ENCODE measurements around the gene ANAPC16. TPM values are rescaled to one million over a fixed set of nuclear protein-coding genes. Genes with fewer than 3 reads are reported as not detected.

ANAPC16 gene
- polyA plus RNA-seq, 1 donor from 2014 or later, result 209 TPM

- no peaks in the 10 kb centered on the region for H3K27me3 ChIP-seq (ENCODE audit: insufficient read depth, low read depth, low read length)
These were observed 14.5 kb upstream of the ANAPC16 start for GRCh38 chr10:72201293-72201692.

GRCh38 chr10:72204296-72204695, 11.5 kb upstream of the ANAPC16 start:
- no peak overlapping the region for H3K9ac ChIP-seq (ENCODE audit: low read length)
- no peak overlapping the region for H2AFZ ChIP-seq (ENCODE audit: low read depth, low read length)
- no peak overlapping the region for H3K4me2 ChIP-seq (ENCODE audit: low read length)
- H3K4me3 ChIP-seq (ENCODE audit: low read length), result no peak overlapping the region
- no peak overlapping the region for H3K27ac ChIP-seq (ENCODE audit: low read length)
- no peaks in the 10 kb centered on the region for H3K36me3 ChIP-seq (ENCODE audit: insufficient read depth, low read length)
- H3F3A ChIP-seq (ENCODE audit: insufficient read depth, low read length, poor library complexity, severe bottlenecking), result no peaks in the 10 kb centered on the region
- no peaks in the 10 kb centered on the region for H3K9me2 ChIP-seq (ENCODE audit: insufficient read depth, low read length)
- H4K20me1 ChIP-seq (ENCODE audit: insufficient read depth), result no peaks in the 10 kb centered on the region
- no peaks in the 10 kb centered on the region for H3K9me3 ChIP-seq (ENCODE audit: low read length)
- no peaks in the 10 kb centered on the region for H3K79me2 ChIP-seq (replicated peaks; ENCODE audit: insufficient read depth, low read length)
- H3K27me3 ChIP-seq (ENCODE audit: insufficient read depth, low read depth, low read length), result no peaks in the 10 kb centered on the region
- TF ChIP-seq POLR2AphosphoS5 (IDR thresholded peaks at IDR 0.05) (no peak), CTCF (IDR thresholded peaks at IDR 0.05; ENCODE audit: poor library complexity, severe bottlenecking) (no peak), MXI1 (conservative IDR thresholded peaks at IDR 0.05; ENCODE audit: poor library complexity, severe bottlenecking) (no peak), EP300 (conservative IDR thresholded peaks at IDR 0.05; ENCODE audit: poor library complexity, severe bottlenecking) (no peak), TAF1 (IDR thresholded peaks at IDR 0.05; ENCODE audit: low read depth) (no peak), SMC3 (conservative IDR thresholded peaks at IDR 0.05; ENCODE audit: poor library complexity) (no peak), RAD21 (conservative IDR thresholded peaks at IDR 0.05) (no peak)

More at GRCh38 chr10:72201293-72201692, 14.5 kb upstream of the ANAPC16 start:
- Histone ChIP-seq H3K36me3 (ENCODE audit: insufficient read depth, low read length) (no peaks in the 10 kb centered on the region), H2AFZ (ENCODE audit: low read depth, low read length) (no peak overlapping the region), H3K4me3 (ENCODE audit: low read length) (no peak overlapping the region), H3K4me2 (ENCODE audit: low read length) (no peak overlapping the region), H3K9ac (ENCODE audit: low read length) (no peak overlapping the region), H4K20me1 (ENCODE audit: insufficient read depth) (no peaks in the 10 kb centered on the region), H3F3A (ENCODE audit: insufficient read depth, low read length, poor library complexity, severe bottlenecking) (no peaks in the 10 kb centered on the region), H3K79me2 (replicated peaks; ENCODE audit: insufficient read depth, low read length) (no peaks in the 10 kb centered on the region), H3K9me2 (ENCODE audit: insufficient read depth, low read length) (no peaks in the 10 kb centered on the region), H3K27ac (ENCODE audit: low read length) (no peak overlapping the region), H3K9me3 (ENCODE audit: low read length) (no peaks in the 10 kb centered on the region)
- no peak for TF ChIP-seq EZH2 (IDR thresholded peaks at IDR 0.05; ENCODE audit: borderline replicate concordance, insufficient read depth, low read length, poor library complexity, severe bottlenecking)
- no peak for TF ChIP-seq SMC3 (conservative IDR thresholded peaks at IDR 0.05; ENCODE audit: poor library complexity)
- no peak for TF ChIP-seq CTCF (IDR thresholded peaks at IDR 0.05; ENCODE audit: poor library complexity, severe bottlenecking)
- TF ChIP-seq EP300 (conservative IDR thresholded peaks at IDR 0.05; ENCODE audit: poor library complexity, severe bottlenecking), result no peak
- TF ChIP-seq POLR2AphosphoS5 (IDR thresholded peaks at IDR 0.05), result no peak
- TF ChIP-seq REST (IDR thresholded peaks at IDR 0.05; ENCODE audit: borderline replicate concordance), result no peak
- no peak for TF ChIP-seq TAF1 (IDR thresholded peaks at IDR 0.05; ENCODE audit: low read depth)
- TF ChIP-seq MXI1 (conservative IDR thresholded peaks at IDR 0.05; ENCODE audit: poor library complexity, severe bottlenecking), result no peak
- TF ChIP-seq RAD21 (conservative IDR thresholded peaks at IDR 0.05), result no peak
